Stimulated activated CD8-positive, alpha-beta memory T cell treated with anti-CD3 and anti-CD28 coated beads, Interleukin-4, amount 100 ng/mL, for 4 hours (primary cell): ENCODE results near the gene HEPHL1.
"Not testable (repeated sequence)": the region's sequence is repeated elsewhere in the genome, so short reads cannot be mapped to it uniquely, and the experiment has no call there.

Experiments
- DNase-seq, 2 donors: peaks; one replicate each; pipeline ENCODE4 v3.0.0-alpha.2; 2020; ENCODE audit warnings: low read depth in 2 of 2, low spot score in 1 of 2

The HEPHL1 gene

GRCh38 chr11:94149431-94150017 lies 128.4 kb downstream of the HEPHL1 start:
- DNase-seq: no peak

- no peak for DNase-seq
Observed at GRCh38 chr11:94150056-94150455, 128.9 kb downstream of the HEPHL1 start.

GRCh38 chr11:94150704-94151685 lies 129.8 kb downstream of the HEPHL1 start:
- no peak for DNase-seq

GRCh38 chr11:94151903-94152677 lies 130.9 kb downstream of the HEPHL1 start:
- DNase-seq: no peak

GRCh38 chr11:94152678-94153065 lies 131.5 kb downstream of the HEPHL1 start:
- DNase-seq: no peak

GRCh38 chr11:94153320-94153719 lies 132.2 kb downstream of the HEPHL1 start:
- DNase-seq: no peak

GRCh38 chr11:94154095-94154856 lies 133.1 kb downstream of the HEPHL1 start:
- DNase-seq: no peak

- not testable (repeated sequence) for DNase-seq
Observed at GRCh38 chr11:94157339-94157738, 136.2 kb downstream of the HEPHL1 start.
